NB4 (cell line): ENCODE data around the gene ATP6V1F.

Source experiments
- DNase-seq: peaks from one replicate; pipeline ENCODE4 v3.0.0; 2010; ENCODE audit warnings: low read depth
- H3K4me3 ChIP-seq: one replicate; pipeline ENCODE4 v1.5.1; 2011; ENCODE audit warnings: mild to moderate bottlenecking, low read depth, low read length, moderate library complexity
- MYC ChIP-seq: IDR thresholded peaks from 2 replicates; pipeline ENCODE4 v1.6.1; 2011; ENCODE audit warnings: low read depth, low read length
- POLR2A ChIP-seq: IDR thresholded peaks from 2 replicates; pipeline ENCODE4 v1.6.1; 2011; ENCODE audit warnings: mild to moderate bottlenecking; ENCODE audit not compliant: insufficient read length; ENCODE audit errors: extremely low read depth
- TF ChIP-seq, protein P1 (sequence below): IDR thresholded peaks from 2 replicates; pipeline ENCODE4 v1.6.1; 2011; ENCODE audit warnings: low read depth, low read length
- TF ChIP-seq, protein P2 (sequence below): IDR thresholded peaks from one replicate; pipeline ENCODE4 v1.5.1; 2012; ENCODE audit warnings: low read depth, low read length

The ATP6V1F gene

DNA sequence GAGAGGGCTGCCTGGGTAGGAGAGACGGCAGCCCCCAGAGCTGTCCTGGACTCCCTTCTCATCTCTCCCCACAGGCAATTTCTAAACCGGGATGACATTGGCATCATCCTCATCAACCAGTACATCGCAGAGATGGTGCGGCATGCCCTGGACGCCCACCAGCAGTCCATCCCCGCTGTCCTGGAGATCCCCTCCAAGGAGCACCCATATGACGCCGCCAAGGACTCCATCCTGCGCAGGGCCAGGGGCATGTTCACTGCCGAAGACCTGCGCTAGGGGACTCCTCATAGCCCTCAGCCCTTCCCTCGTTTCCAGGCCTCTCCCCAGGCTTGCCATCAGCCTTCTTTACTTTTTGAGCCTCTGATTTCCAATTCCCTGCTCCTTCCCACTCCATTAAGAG lies 2.6 kb downstream of the ATP6V1F start:
- no peak overlapping the region for H3K4me3 ChIP-seq
- DNase-seq: no peak
- TF ChIP-seq POLR2A (no peak), MYC (no peak)
- TF ChIP-seq, protein P1, sequence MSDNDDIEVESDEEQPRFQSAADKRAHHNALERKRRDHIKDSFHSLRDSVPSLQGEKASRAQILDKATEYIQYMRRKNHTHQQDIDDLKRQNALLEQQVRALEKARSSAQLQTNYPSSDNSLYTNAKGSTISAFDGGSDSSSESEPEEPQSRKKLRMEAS: no peak
- TF ChIP-seq, protein P2, sequence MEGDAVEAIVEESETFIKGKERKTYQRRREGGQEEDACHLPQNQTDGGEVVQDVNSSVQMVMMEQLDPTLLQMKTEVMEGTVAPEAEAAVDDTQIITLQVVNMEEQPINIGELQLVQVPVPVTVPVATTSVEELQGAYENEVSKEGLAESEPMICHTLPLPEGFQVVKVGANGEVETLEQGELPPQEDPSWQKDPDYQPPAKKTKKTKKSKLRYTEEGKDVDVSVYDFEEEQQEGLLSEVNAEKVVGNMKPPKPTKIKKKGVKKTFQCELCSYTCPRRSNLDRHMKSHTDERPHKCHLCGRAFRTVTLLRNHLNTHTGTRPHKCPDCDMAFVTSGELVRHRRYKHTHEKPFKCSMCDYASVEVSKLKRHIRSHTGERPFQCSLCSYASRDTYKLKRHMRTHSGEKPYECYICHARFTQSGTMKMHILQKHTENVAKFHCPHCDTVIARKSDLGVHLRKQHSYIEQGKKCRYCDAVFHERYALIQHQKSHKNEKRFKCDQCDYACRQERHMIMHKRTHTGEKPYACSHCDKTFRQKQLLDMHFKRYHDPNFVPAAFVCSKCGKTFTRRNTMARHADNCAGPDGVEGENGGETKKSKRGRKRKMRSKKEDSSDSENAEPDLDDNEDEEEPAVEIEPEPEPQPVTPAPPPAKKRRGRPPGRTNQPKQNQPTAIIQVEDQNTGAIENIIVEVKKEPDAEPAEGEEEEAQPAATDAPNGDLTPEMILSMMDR: no peak

DNA sequence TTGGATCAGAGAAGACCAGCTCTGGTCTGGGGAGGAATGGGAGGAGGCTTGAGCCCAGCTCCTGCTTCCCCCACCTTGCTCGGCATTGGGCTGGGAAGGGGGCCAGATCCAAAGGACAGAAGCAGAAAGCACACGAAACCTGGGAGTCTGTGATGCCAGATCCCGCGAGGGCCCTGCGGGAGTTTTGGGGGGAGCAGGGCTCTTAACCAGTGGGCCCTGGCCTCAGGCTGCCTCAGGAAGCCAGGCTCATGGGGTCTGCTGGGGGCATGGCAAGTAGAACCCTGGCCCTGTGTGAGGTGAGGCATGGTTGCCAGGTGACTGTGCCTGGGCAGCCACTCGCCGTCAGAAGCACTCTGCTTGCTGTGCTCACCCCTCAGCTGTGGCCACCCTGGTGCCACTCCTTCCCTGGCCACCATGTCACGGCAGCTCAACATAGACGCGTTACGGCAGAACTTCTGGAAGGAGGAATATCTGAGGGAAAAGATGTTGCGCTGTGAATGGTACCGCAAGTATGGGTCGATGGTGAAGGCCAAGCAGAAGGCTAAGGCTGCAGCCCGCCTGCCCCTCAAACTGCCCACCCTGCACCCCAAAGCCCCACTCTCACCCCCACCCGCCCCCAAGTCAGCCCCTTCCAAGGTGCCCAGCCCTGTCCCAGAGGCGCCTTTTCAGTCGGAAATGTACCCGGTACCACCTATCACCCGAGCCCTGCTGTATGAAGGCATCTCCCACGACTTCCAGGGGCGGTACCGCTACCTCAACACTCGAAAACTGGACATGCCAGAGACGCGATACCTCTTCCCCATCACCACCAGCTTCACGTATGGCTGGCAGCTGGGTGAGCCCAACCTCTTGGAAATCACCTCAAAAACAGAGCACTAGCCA lies 3.6 kb downstream of the ATP6V1F start:
- no peak overlapping the region for H3K4me3 ChIP-seq
- no peak for DNase-seq
- no peak for TF ChIP-seq POLR2A
- TF ChIP-seq, protein P1: no peak
- TF ChIP-seq, protein P2: no peak
- no peak for TF ChIP-seq MYC

DNA sequence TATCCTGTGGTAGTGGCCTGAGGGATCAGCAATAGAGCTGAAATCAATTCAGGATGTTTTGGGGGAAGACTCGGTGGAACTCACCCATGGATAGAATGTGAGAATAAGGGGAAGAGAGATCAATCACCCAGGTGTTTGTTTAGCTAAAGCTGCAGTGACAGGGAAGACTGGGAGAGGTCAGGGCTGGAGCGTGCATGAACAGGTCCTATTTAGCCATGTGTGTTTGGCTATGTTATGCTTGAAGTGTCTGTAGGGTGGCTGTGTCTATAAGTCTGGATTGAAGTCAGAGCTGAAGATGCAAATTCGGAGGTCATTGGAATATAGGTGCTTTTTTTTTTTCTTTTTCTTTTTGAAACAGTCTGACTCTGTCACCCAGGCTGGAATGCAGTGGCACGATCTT lies 4.6 kb downstream of the ATP6V1F start:
- TF ChIP-seq, protein P2: no peak
- TF ChIP-seq POLR2A (no peak), MYC (no peak)
- TF ChIP-seq, protein P1: no peak
- no peak for DNase-seq
- H3K4me3 ChIP-seq: no peak overlapping the region

DNA sequence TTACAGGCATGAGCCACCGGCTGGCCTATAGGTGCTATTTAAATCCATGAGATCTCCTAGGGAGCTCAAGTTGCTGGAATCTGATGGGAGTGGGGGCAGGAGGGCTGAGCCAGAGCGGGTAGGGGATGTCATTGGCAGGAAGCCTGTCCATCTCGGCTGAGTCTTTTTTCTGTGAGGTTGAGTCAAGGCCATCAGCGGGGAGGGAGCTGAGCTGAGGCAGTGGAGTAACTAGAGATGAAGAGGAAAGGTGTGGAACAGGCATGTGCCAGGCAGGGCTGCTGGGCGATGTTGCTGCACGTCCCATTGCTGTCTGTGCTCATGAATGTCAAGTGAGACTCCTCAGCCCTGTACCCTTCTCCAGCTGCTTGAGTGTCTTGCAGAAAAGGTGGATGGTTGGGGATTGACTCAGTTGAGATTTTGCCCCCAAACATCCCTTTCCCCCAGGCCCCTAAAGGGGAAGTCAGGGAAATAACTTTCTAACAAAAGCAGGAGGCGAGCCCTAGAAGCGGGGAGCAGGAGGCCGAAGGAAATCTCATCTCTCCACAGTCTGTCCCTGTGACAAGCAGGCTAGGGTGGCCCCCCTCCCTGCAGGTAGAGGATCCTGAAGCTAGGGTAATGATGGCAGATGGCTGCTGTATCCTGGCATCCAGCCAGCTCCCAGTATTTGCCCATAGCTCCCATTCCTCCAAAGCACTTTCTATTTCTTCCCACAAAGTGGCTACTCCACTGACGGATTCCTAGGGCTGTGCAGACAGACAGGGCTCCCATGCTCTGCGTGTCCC lies 5.4 kb downstream of the ATP6V1F start:
- no peak for DNase-seq

DNA sequence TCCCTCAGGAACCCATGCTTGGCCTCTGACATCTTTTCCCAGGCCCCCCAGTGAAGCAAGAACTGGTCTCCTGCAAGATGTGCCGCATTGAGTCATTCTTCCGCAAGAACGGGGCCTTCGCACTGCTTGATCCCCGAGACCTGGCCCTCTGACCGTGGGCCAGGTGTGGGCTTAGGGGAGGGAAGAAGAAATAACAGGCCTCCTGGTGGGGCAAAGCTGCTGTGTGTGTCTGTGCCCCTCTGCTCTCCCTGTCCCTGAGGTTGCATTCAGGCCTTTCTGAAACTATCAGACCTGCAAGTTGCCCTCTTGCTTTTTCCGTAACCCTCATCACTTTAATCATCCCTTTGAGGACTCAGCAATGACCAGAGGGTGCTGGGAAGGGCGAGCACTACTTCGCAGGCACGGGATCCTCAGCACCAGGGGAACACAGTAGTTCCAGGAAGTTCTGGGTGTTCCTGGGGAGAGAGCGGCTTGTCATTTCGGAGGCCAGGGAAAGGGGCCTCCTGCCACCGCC lies 6.0 kb downstream of the ATP6V1F start:
- no peak for DNase-seq
- H3K4me3 ChIP-seq: no peak overlapping the region
- TF ChIP-seq POLR2A (no peak), MYC (no peak)
- TF ChIP-seq, protein P2: no peak
- TF ChIP-seq, protein P1: no peak

More for the DNA sequence above, 5.4 kb downstream of the ATP6V1F start:
- no peak overlapping the region for H3K4me3 ChIP-seq
- TF ChIP-seq MYC: no peak
- TF ChIP-seq, protein P2: no peak
- TF ChIP-seq, protein P1: no peak
- TF ChIP-seq POLR2A: no peak
